Skeletal muscle satellite cell (primary cell): ENCODE data around the gene IL3RA.

Experiments
- H3K27me3 ChIP-seq: 2 replicates; pipeline ENCODE4 v1.7.0; 2013; ENCODE audit warnings: low read length; ENCODE audit not compliant: control insufficient read depth, insufficient read depth
- H3K36me3 ChIP-seq: 2 replicates; pipeline ENCODE4 v1.7.0; 2013; ENCODE audit warnings: mild to moderate bottlenecking, control low read depth, low read length; ENCODE audit not compliant: insufficient read depth
- H3K4me1 ChIP-seq: 2 replicates; pipeline ENCODE4 v1.7.0; 2013; ENCODE audit warnings: low read length; ENCODE audit not compliant: control insufficient read depth, insufficient read depth
- H3K4me2 ChIP-seq: 2 replicates; pipeline ENCODE4 v1.7.0; 2013; ENCODE audit warnings: mild to moderate bottlenecking, low read length
- H3K4me3 ChIP-seq: 2 replicates; pipeline ENCODE4 v1.7.0; 2013; ENCODE audit warnings: low read length
- H3K9ac ChIP-seq: 2 replicates; pipeline ENCODE4 v1.7.0; 2013; ENCODE audit warnings: mild to moderate bottlenecking, low read depth, low read length, moderate library complexity
- H3K9me3 ChIP-seq: replicated peaks from 2 replicates; pipeline ENCODE4 v1.7.0; 2013; ENCODE audit warnings: mild to moderate bottlenecking, control low read depth, low read length

Gene IL3RA

GRCh38 chrX:1412551-1413161, 76.1 kb downstream of the IL3RA start:
- Histone ChIP-seq H3K9me3 (no peaks in the 10 kb centered on the region), H3K4me2 (no peak overlapping the region), H3K9ac (no peak overlapping the region), H3K4me1 (no peaks in the 10 kb centered on the region), H3K27me3 (no peaks in the 10 kb centered on the region), H3K36me3 (peaks cover 39% of the 10 kb centered on the region), H3K4me3 (no peak overlapping the region)

GRCh38 chrX:1416327-1416784, 79.8 kb downstream of the IL3RA start:
- no peak overlapping the region for H3K4me2 ChIP-seq
- H3K9ac ChIP-seq: no peak overlapping the region
- no peak overlapping the region for H3K4me3 ChIP-seq
- no peaks in the 10 kb centered on the region for H3K27me3 ChIP-seq
- peaks cover 1% of the 10 kb centered on the region for H3K9me3 ChIP-seq
- no peaks in the 10 kb centered on the region for H3K4me1 ChIP-seq
- peaks cover 50% of the 10 kb centered on the region for H3K36me3 ChIP-seq

- Histone ChIP-seq H3K9ac (no peak overlapping the region), H3K27me3 (no peaks in the 10 kb centered on the region), H3K36me3 (peaks cover 53% of the 10 kb centered on the region), H3K4me2 (no peak overlapping the region), H3K4me3 (no peak overlapping the region), H3K4me1 (no peaks in the 10 kb centered on the region), H3K9me3 (peaks cover 8% of the 10 kb centered on the region)
These were observed 80.6 kb downstream of the IL3RA start for GRCh38 chrX:1416965-1417760.

- Histone ChIP-seq H3K9ac (no peak overlapping the region), H3K4me2 (no peak overlapping the region), H3K9me3 (peaks cover 12% of the 10 kb centered on the region), H3K4me3 (no peak overlapping the region), H3K36me3 (peaks cover 52% of the 10 kb centered on the region), H3K4me1 (no peaks in the 10 kb centered on the region), H3K27me3 (no peaks in the 10 kb centered on the region)
These were observed 81.6 kb downstream of the IL3RA start for GRCh38 chrX:1417921-1418771.

GRCh38 chrX:1418901-1419544, 82.4 kb downstream of the IL3RA start:
- Histone ChIP-seq H3K36me3 (peaks cover 46% of the 10 kb centered on the region), H3K9ac (no peak overlapping the region), H3K4me1 (no peaks in the 10 kb centered on the region), H3K4me2 (no peak overlapping the region), H3K9me3 (peaks cover 12% of the 10 kb centered on the region), H3K27me3 (no peaks in the 10 kb centered on the region), H3K4me3 (no peak overlapping the region)

GRCh38 chrX:1419545-1420355, 83.2 kb downstream of the IL3RA start:
- H3K9ac ChIP-seq: no peak overlapping the region
- H3K4me1 ChIP-seq: no peaks in the 10 kb centered on the region
- H3K36me3 ChIP-seq: peaks cover 44% of the 10 kb centered on the region
- no peak overlapping the region for H3K4me2 ChIP-seq
- H3K4me3 ChIP-seq: no peak overlapping the region
- H3K9me3 ChIP-seq: peaks cover 12% of the 10 kb centered on the region
- no peaks in the 10 kb centered on the region for H3K27me3 ChIP-seq

- H3K9me3 ChIP-seq: peaks cover 12% of the 10 kb centered on the region
- H3K27me3 ChIP-seq: no peaks in the 10 kb centered on the region
- no peaks in the 10 kb centered on the region for H3K4me1 ChIP-seq
- H3K36me3 ChIP-seq: peaks cover 49% of the 10 kb centered on the region
- no peak overlapping the region for H3K4me3 ChIP-seq
- no peak overlapping the region for H3K4me2 ChIP-seq
- H3K9ac ChIP-seq: no peak overlapping the region
These were observed 83.8 kb downstream of the IL3RA start for GRCh38 chrX:1420371-1420770.

GRCh38 chrX:1421433-1422134, 85.0 kb downstream of the IL3RA start:
- H3K27me3 ChIP-seq: no peaks in the 10 kb centered on the region
- peaks cover 44% of the 10 kb centered on the region for H3K36me3 ChIP-seq
- H3K4me2 ChIP-seq: no peak overlapping the region
- H3K4me1 ChIP-seq: no peaks in the 10 kb centered on the region
- no peak overlapping the region for H3K9ac ChIP-seq
- H3K9me3 ChIP-seq: peaks cover 12% of the 10 kb centered on the region
- no peak overlapping the region for H3K4me3 ChIP-seq

- H3K9me3 ChIP-seq: peaks cover 12% of the 10 kb centered on the region
- H3K27me3 ChIP-seq: no peaks in the 10 kb centered on the region
- no peak overlapping the region for H3K4me3 ChIP-seq
- no peaks in the 10 kb centered on the region for H3K4me1 ChIP-seq
- no peak overlapping the region for H3K4me2 ChIP-seq
- peaks cover 40% of the 10 kb centered on the region for H3K36me3 ChIP-seq
- H3K9ac ChIP-seq: no peak overlapping the region
These were observed 85.5 kb downstream of the IL3RA start for GRCh38 chrX:1422135-1422465.

- Histone ChIP-seq H3K4me2 (no peak overlapping the region), H3K9ac (no peak overlapping the region), H3K4me3 (no peak overlapping the region), H3K27me3 (no peaks in the 10 kb centered on the region), H3K9me3 (peaks cover 12% of the 10 kb centered on the region), H3K36me3 (peaks cover 37% of the 10 kb centered on the region), H3K4me1 (no peaks in the 10 kb centered on the region)
These were observed 86.6 kb downstream of the IL3RA start for GRCh38 chrX:1423215-1423614.
